ENCODE results near the gene NOTUM. TPM values are rescaled to one million over a fixed set of nuclear protein-coding genes. Genes with fewer than 3 reads are reported as not detected.

The NOTUM gene
- total RNA-seq, 1 experiment from 2014 or later: not detected

Other genes starting within 250 kb of the NOTUM start
- gene SLC25A10, start 248.9 kb downstream of the NOTUM start, total RNA-seq (2022): 5.1 and 9.5 TPM in 2 replicates
- gene GCGR, start 157.0 kb downstream of the NOTUM start, total RNA-seq (2022): not detected in 2 replicates
- 35.6 and 39.2 TPM in 2 replicates for gene MCRIP1, start 127.9 kb downstream of the NOTUM start, total RNA-seq (2022)
- 0.29 TPM in 1 of 2 replicates, not detected in the other for gene PPP1R27, start 126.1 kb downstream of the NOTUM start, total RNA-seq (2022)
- 894 and 1,111 TPM in 2 replicates for gene P4HB, start 100.7 kb downstream of the NOTUM start, total RNA-seq (2022)
- gene ARHGDIA, start 89.8 kb downstream of the NOTUM start, total RNA-seq (2022): 271 and 324 TPM in 2 replicates
- gene ALYREF, start 69.6 kb downstream of the NOTUM start, total RNA-seq (2022): 114 and 115 TPM in 2 replicates
- gene ANAPC11, start 69.5 kb downstream of the NOTUM start, total RNA-seq (2022): 144 and 151 TPM in 2 replicates
- 0.28 TPM in 1 of 2 replicates, not detected in the other for gene NPB, start 58.9 kb downstream of the NOTUM start, total RNA-seq (2022)
- gene PCYT2, start 49.8 kb downstream of the NOTUM start, total RNA-seq (2022): 26.5 and 26.8 TPM in 2 replicates
- 36.6 and 44.8 TPM in 2 replicates for gene SIRT7, start 43.0 kb downstream of the NOTUM start, total RNA-seq (2022)
- gene MAFG, start 33.5 kb downstream of the NOTUM start, total RNA-seq (2022): 38.1 and 48.9 TPM in 2 replicates
- gene PYCR1, start 23.9 kb downstream of the NOTUM start, total RNA-seq (2022): 151 and 154 TPM in 2 replicates
- gene MYADML2, start 14.0 kb downstream of the NOTUM start, total RNA-seq (2022): not detected in 2 replicates
- 24.9 and 29.7 TPM in 2 replicates for gene ASPSCR1, start 16.4 kb upstream of the NOTUM start, total RNA-seq (2022)
- gene CENPX, start 61.7 kb upstream of the NOTUM start, total RNA-seq (2022): 27.6 and 35.6 TPM in 2 replicates
- gene LRRC45, start 62.1 kb upstream of the NOTUM start, total RNA-seq (2022): 2.6 and 3.4 TPM in 2 replicates
- 7.1 and 9.7 TPM in 2 replicates for gene RAC3, start 70.5 kb upstream of the NOTUM start, total RNA-seq (2022)
- 77.9 and 111 TPM in 2 replicates for gene DCXR, start 76.5 kb upstream of the NOTUM start, total RNA-seq (2022)
- gene RFNG, start 90.6 kb upstream of the NOTUM start, total RNA-seq (2022): 37.9 and 38.0 TPM in 2 replicates
- 96.6 and 100 TPM in 2 replicates for gene GPS1, start 90.7 kb upstream of the NOTUM start, total RNA-seq (2022)
- gene DUS1L, start 104.6 kb upstream of the NOTUM start, total RNA-seq (2022): 116 and 123 TPM in 2 replicates
- 114 and 120 TPM in 2 replicates for gene FASN, start 137.0 kb upstream of the NOTUM start, total RNA-seq (2022)

All from MCF 10A (cell line).